Pericardium fibroblast (primary cell): ENCODE results near the gene POTEM. TPM values are rescaled to one million over a fixed set of nuclear protein-coding genes. Genes with fewer than 3 reads are reported as not detected.

Experiments
- total RNA-seq: library from RNA; depleted of rRNA; stranded (reverse); fragments of >200 nt; gene quantifications from 2 replicates; pipeline ENCODE4 v1.2.3, GENCODE V29; 2015

POTEM gene
- not detected in 2 replicates for total RNA-seq

GRCh38 chr14:18967134-18967533 is at the start of gene POTEM:
POTEM (plus strand) TSS chr14:18967434; CDS start chr14:18967486, 52 bp downstream.

